Middle frontal gyrus (tissue), 1 donor: Measurements from ENCODE around the gene NR2C2.
A peak's percentile ranks its signal among the peaks of the same experiment; 100 is the strongest.

Experiments
- DNase-seq: peaks from one replicate; pipeline ENCODE4 v3.0.0-alpha.2; 2015; ENCODE audit warnings: low spot score; ENCODE audit errors: extremely low spot score

NR2C2 gene

DNA sequence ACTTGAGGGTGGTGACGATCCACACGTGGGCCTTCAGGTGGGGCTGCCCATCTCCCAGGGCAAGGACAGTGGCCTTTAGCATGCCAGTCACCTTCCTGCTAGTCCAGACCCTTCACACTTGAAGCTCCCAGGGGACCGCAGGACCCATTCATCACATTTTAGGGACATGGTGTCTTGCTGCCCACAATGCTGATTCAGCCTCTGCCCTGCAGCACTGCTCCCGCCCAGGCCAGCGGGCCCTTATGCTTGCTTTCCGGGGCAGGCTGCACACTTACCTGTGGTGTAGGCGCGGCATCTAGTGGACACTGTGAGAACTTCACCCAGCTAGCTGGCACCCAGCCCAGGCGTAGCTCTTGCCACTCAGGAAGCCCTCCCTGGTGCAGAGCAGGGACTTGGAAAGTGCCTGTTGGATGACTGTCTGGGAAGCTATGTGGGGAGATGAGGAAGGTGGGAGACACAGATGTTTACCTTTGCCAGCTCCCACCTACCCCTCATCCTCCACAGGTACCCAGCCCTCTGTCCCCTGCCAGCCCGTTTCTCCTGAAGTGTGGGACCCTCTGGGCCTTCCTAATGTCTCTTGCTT, 26.3 kb upstream of the NR2C2 start:
- DNase-seq = peak; percentile 75

DNA sequence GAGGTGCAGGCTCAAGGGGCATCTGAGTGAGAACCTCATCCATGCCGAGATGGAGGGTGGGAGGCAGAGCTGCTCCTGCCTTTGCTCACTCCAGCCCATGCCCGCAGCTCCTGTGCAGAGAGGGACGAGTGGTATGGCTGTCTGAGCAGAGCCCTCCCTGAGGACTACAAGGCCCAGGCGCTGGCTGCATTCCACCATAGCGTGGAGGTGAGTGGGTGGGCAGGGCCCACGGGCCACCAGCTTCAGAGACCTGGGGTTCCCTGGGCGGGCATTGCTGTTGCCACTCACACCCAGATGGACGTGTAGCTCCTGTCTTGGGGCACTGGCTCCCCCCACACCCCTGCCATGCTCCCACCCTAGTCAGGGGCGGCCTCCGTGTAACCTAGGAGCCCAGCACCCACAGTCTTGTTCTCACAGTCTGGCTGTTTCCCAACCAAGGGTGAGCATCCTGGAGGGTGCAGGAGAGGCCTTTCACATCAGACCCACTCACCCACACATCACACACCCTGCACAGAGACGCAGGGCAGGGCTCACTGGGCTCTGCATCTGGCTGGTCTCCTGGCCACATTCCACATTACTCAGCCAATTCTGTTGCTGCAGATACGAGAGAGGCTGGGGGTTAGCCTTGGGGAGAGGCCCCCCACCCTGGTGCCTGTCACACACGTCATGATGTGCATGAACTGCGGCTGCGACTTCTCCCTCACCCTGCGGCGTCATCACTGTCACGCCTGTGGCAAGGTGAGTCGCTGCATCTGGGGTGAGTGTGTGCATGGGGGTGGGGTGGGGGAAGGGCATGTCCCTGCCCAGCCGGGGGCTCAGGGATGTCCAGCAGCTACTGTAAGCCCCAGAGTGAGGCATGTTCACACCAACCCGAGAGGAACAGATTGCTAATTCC, 25.3 kb upstream of the NR2C2 start:
- no peak for DNase-seq

DNA sequence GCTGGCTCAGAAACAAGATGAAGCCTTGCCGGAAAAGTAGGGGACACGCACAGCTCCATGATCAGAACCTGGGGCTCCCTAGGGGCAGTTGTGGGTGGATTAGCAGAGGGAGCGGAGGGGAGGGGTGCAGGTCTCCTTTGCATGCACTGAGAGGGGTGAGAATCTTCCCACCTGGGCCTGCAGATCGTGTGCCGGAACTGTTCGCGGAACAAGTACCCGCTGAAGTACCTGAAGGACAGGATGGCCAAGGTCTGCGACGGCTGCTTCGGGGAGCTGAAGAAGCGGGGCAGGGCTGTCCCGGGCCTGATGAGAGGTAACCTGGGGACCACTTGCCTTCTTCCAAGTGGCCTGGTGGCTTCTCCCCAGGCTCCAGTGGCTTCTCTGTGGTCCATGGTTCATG, 24.5 kb upstream of the NR2C2 start:
- no peak for DNase-seq

GRCh38 chr3:14923476-14923875, 23.9 kb upstream of the NR2C2 start:
- DNase-seq = no peak

DNA sequence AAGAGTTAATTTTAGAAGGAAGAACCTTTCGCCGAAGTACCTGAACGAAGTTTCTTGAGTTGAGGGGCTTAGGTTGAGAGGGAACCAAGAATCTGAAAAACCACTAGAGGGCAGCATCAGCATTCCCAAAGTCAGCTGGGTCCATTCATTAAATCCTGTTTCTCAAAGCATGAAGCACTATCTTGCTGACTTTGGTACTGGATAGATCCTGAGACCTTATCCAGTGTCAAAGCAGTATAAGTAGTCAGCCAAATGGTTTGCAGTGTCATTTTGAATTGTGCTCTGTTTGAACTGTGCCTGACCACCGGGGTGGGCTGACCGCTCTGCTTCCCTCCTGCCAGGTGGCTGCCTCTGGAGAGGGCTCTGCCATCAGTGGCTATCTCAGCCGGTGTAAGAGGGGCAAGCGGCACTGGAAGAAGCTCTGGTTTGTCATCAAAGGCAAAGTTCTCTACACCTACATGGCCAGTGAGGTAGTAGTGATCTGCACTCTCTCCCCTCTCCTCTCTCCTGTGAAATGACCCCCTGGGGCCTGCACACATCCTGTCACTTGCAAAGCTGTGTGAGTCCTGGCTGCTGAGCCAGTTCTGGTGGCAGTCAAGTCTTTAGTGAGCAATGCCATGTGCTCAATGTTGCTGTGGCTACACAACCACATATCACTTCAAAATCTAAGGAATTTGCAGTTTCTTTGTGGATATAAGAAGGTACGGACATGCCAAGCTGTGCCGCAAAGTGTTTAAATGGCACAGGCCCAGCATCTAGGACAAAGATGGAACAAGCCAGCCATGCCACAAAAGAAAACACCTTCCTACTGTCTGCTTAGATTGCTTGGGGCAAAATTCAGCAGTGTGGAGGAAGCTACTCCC, 21.4 kb upstream of the NR2C2 start:
- peak; percentile 50 for DNase-seq

- DNase-seq = no peak
Observed at GRCh38 chr3:14926592-14926991, 20.8 kb upstream of the NR2C2 start.

GRCh38 chr3:14927308-14927707, 20.1 kb upstream of the NR2C2 start:
- DNase-seq = no peak

DNA sequence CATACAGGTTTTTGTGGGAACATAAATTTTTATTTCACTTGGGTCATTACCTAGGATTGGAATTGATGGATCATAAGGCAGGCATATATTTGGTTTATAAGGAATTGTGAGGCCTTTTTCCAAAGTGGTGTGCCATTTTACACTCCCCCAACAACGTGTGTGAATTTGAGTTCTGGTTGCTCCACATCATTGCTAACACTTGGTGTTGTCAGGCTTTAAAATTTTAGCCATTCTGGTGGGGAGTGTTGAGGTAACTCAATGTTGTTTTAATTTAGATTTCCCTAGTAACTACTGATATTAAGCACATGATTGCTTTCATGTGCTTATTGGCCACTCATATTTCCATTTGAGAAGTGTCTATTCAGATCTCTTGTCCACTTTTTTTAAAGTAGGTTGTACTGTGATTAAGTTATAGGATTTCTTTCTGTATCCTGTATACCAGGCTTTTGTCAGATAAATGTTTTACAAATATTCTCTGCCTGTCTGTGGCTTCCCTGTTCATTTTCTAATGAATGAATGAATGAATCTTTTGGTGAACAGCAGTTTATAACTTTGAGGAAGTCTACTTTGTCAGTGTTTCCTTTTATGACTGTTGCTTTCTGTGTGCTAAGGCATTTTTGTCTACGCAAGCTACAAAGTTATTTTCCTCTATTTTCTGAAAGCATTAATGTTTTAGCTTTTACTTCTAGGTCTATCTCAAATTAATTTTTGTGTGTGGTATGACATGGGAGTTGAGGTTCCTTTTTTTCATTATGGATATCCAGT, 17.9 kb upstream of the NR2C2 start:
- DNase-seq = no peak

- no peak for DNase-seq
Observed at GRCh38 chr3:14933820-14934425, 13.5 kb upstream of the NR2C2 start.

DNA sequence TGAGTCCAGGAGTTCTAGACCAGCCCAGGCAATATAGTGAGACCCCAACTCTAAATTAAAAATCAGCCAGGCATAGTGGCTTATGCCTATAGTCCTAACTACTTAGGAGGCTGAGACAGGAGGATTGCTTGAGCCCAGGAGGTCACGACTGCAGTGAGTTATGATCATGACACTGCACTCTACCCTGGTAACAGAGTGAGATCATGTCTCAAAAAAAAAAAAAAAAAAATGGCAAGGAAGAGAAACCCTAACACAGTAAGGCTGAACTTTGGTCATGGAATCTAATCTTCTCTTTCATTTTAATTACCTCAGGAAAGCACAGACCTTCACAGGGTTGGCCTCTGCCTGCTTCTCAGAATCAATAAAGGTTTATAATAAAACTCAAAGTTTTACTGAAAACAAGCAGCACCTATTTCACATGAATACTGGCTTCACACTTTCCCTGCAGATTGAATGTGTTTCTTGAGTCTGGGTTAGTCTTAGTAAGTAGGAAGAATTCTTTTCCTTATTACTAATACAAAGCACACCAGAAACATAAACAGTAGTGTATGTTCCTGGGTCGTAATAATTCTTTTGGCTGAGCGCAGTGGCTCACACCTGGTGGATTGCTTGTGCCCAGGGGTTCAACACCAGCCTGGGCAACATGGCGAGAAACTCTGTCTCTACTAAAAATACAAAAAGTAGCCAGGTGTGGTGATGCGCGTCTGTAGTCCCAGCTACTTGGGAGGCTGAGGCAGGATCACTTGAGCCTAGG, 11.6 kb upstream of the NR2C2 start:
- no peak for DNase-seq

DNA sequence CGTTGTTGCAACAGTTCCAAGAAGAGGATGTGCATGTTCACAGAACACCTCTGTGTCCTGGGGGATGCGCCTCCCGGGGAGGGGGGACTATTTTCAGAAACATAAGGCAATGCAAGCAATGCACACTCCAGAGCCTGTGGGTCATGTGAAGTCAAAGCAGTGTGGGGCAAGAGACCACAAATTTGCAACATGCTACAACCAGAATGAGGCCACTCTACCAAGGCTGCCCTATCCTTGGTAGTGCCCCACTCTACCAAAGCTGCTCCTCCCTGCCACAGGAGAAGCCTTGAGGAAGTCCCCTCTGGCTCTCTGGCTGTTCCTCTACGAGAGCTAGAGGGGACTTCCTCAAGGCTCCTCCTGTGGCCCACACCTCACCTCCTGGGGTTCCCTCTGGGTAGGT, 8.4 kb upstream of the NR2C2 start:
- DNase-seq = no peak

DNA sequence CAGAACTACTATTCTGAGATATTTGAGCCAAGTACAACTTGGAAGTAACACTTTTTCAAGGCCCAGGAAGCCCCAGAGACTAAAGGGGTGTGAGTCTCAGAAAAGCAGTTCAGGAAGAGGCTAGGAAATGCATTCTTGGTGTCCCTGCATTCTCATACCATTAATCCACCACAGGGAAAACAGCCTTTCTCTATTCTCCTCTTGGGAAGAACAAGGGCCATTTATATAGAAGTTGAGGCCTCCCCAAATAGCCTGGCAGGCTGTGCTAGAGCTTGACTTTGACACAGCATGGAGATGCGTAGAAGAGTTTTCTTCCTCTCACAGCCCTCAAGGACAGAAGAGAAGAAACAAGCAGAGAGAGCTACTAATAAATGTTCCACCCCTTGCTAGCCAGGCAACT, 5.5 kb upstream of the NR2C2 start:
- no peak for DNase-seq

- DNase-seq = no peak
Observed at GRCh38 chr3:14943042-14943441, 4.3 kb upstream of the NR2C2 start.

GRCh38 chr3:14946236-14946635, 1.1 kb upstream of the NR2C2 start:
- no peak for DNase-seq

- DNase-seq = no peak
Observed at GRCh38 chr3:14946739-14947099, 664 bp upstream of the NR2C2 start.

DNA sequence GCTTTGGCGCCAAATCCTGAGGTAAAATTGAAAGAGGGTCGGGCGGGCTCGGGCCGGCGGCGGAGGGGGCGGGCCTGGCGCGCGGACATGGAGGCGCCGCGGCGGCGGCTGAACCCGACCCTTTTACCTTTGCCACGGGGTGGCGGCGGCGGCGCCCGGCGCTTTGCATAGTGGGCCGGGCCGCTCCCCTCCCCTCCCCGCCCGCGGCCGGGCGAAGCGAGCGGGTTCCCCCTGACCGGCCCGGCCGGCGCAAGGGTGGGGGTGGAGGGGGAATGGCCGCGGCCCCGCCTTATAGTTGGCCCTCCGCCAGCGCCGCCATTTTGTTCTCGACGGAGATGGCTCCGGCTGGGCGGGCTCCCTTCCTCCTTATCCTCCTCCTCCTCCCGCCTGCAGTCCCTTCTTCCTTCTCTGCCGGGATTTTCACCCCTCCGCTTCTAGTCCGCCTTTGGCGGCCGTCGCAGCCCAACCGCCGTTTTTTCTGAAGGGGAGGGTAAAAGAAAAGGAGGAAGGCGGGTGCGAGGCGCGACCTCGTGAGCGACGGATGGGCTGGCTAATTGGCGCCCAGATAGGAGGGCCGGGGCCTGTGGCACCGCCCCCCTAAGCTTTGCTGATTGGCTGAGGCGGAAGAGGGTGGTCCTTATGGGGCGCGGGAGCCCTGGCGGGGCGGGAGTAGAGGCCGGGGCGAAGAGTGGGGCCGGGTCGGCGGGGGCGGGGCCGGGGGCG, 664 bp downstream of the NR2C2 start:
- DNase-seq = peak; percentile 90

- DNase-seq = no peak
Observed at GRCh38 chr3:14948609-14949038, 1.2 kb downstream of the NR2C2 start.

GRCh38 chr3:14949126-14949525, 1.7 kb downstream of the NR2C2 start:
- DNase-seq = no peak

DNA sequence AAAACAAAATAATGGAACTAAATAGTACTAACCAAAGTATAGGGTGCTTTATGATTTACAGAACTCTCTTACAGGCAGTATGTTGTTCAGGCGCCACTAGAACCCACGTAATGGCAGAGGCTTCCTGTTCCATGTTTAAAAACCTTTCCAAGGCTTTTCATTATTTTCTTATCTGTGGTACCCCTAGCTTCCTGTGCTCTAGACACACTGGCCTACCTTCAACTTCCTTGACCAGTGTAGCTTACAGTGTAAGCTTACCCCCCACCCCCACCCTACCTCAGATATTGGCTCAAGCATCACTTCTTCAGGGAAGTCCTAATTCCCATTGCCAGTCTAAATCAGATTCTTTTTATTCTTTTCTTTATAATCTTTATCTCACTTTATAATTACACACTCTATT, 2.9 kb downstream of the NR2C2 start:
- DNase-seq = no peak

DNA sequence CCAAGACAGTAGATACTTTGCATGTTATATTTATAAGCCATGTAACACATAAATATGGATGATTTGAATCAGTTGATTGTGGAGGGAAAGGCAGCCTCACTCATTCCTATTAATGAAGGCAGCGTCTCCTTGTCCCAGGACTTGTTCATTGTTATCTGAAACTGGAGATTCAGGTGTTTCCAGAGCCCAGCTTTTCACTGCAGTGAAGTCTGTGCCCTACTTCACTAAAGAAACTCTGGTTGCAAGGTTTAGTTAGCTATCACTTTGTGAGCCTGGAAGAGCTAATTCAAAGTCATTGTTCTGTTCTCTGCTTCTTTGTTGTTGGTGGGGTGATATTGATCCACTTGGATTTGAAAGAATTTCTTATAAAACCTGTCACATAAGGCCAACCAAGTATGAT, 9.8 kb downstream of the NR2C2 start:
- DNase-seq = no peak
